Measurements from ENCODE around the gene WWTR1.

WWTR1 gene

GRCh38 chr3:149527531-149528339 lies 130.1 kb downstream of the WWTR1 start:
- no peak for FAIRE-seq

GRCh38 chr3:149523512-149524299 lies 134.1 kb downstream of the WWTR1 start:
- no peak for FAIRE-seq

GRCh38 chr3:149519912-149520311 lies 137.9 kb downstream of the WWTR1 start:
- no peak for FAIRE-seq

GRCh38 chr3:149516920-149517319 lies 140.9 kb downstream of the WWTR1 start:
- FAIRE-seq: no peak

GRCh38 chr3:149515249-149515648 lies 142.6 kb downstream of the WWTR1 start:
- no peak for FAIRE-seq

GRCh38 chr3:149514471-149514870 lies 143.4 kb downstream of the WWTR1 start:
- FAIRE-seq: no peak

- FAIRE-seq: peak; percentile 87
These were observed 145.6 kb downstream of the WWTR1 start for GRCh38 chr3:149512073-149512782.

GRCh38 chr3:149511040-149511626 lies 146.7 kb downstream of the WWTR1 start:
- no peak for FAIRE-seq

- FAIRE-seq: no peak
These were observed 147.3 kb downstream of the WWTR1 start for GRCh38 chr3:149510480-149510879.

GRCh38 chr3:149509526-149509925 lies 148.3 kb downstream of the WWTR1 start:
- FAIRE-seq: no peak

- FAIRE-seq: peak; percentile 90
These were observed 150.1 kb downstream of the WWTR1 start for GRCh38 chr3:149507491-149508324.

GRCh38 chr3:149506965-149507364 lies 150.9 kb downstream of the WWTR1 start:
- no peak for FAIRE-seq

- peak; percentile 97 for FAIRE-seq
These were observed 151.3 kb downstream of the WWTR1 start for GRCh38 chr3:149506540-149506939.

GRCh38 chr3:149502438-149502837 lies 155.4 kb downstream of the WWTR1 start:
- no peak for FAIRE-seq

- peak; percentile 99 for FAIRE-seq
These were observed 156.3 kb downstream of the WWTR1 start for GRCh38 chr3:149501524-149501923.

- no peak for FAIRE-seq
These were observed 159.7 kb downstream of the WWTR1 start for GRCh38 chr3:149497966-149498670.

GRCh38 chr3:149496891-149497290 lies 160.9 kb downstream of the WWTR1 start:
- no peak for FAIRE-seq

GRCh38 chr3:149495581-149496125 lies 162.2 kb downstream of the WWTR1 start:
- FAIRE-seq: no peak

- no peak for FAIRE-seq
These were observed 162.9 kb downstream of the WWTR1 start for GRCh38 chr3:149494759-149495580.

Data from A204.1 (cell line).